GM12874 (cell line): ENCODE data around the gene FAM237A.

ENCODE experiments used
- CTCF ChIP-seq: IDR thresholded peaks from 2 replicates; pipeline ENCODE4 v1.5.1; 2011; ENCODE audit warnings: low read depth, mild to moderate bottlenecking, control low read depth, low read length, moderate library complexity; ENCODE audit not compliant: insufficient read depth

The FAM237A gene

GRCh38 chr2:206642075-206643025, at the start of gene FAM237A:
TSS of gene FAM237A (plus strand) at chr2:206642487. CDS start at chr2:206644237, 1,750 bp downstream.
- no peak for TF ChIP-seq CTCF

- TF ChIP-seq CTCF: no peak
These were observed 44.5 kb upstream of the FAM237A start for GRCh38 chr2:206597717-206598218.

- TF ChIP-seq CTCF: no peak
These were observed 39.0 kb upstream of the FAM237A start for GRCh38 chr2:206603243-206603642.

- TF ChIP-seq CTCF: no peak
These were observed 31.8 kb upstream of the FAM237A start for GRCh38 chr2:206610451-206610850.

- TF ChIP-seq CTCF: no peak
These were observed 31.1 kb upstream of the FAM237A start for GRCh38 chr2:206611191-206611590.

- TF ChIP-seq CTCF: no peak
These were observed 30.6 kb upstream of the FAM237A start for GRCh38 chr2:206611736-206612135.

- TF ChIP-seq CTCF: no peak
These were observed 27.5 kb upstream of the FAM237A start for GRCh38 chr2:206614811-206615210.
